Neutrophil (primary cell): ENCODE results near the gene ANKRD1.
"Not testable (repeated sequence)": the region's sequence is repeated elsewhere in the genome, so short reads cannot be mapped to it uniquely, and the experiment has no call there.

Source experiments
- H3K27ac ChIP-seq: fragments of 200-600 bp; sonication (generic); 2 replicates; pipeline ENCODE4 v1.5.1; 2016; ENCODE audit warnings: mild to moderate bottlenecking, moderate library complexity
- H3K27me3 ChIP-seq: fragments of 200-600 bp; sonication (generic); 2 replicates; pipeline ENCODE4 v1.6.0; 2016; ENCODE audit warnings: mild to moderate bottlenecking
- H3K36me3 ChIP-seq: fragments of 200-600 bp; sonication (generic); 2 replicates; pipeline ENCODE4 v1.5.1; 2017
- H3K4me1 ChIP-seq, 2 experiments: fragments of 200-600 bp in 1 of 2; sonication (generic) in 1 of 2; 1 replicate in 1 of 2; 2 replicates in 1 of 2; pipeline versions ENCODE4 v1.5.1 to v1.6.1; 2013 to 2016; ENCODE audit warnings: low read depth in 1 of 2, low read length in 1 of 2, mild to moderate bottlenecking in 1 of 2, moderate library complexity in 1 of 2; ENCODE audit not compliant: control insufficient read depth in 1 of 2, insufficient read depth in 1 of 2
- H3K4me3 ChIP-seq, 2 experiments: fragments of 200-600 bp in 1 of 2; sonication (generic) in 1 of 2; 1 replicate in 1 of 2; 2 replicates in 1 of 2; pipeline ENCODE4 v1.5.1; 2013 to 2016; ENCODE audit warnings: low read depth in 1 of 2, low read length in 1 of 2, mild to moderate bottlenecking in 1 of 2, moderate library complexity in 1 of 2
- H3K9me3 ChIP-seq: fragments of 200-600 bp; sonication (generic); 2 replicates; pipeline ENCODE4 v1.5.1; 2016
- TF ChIP-seq, protein P1 (sequence below): fragments of 200-600 bp; sonication (generic); IDR thresholded peaks from 2 replicates; pipeline ENCODE4 v1.5.1; 2016; ENCODE audit warnings: antibody characterized with exemption

Gene ANKRD1

DNA sequence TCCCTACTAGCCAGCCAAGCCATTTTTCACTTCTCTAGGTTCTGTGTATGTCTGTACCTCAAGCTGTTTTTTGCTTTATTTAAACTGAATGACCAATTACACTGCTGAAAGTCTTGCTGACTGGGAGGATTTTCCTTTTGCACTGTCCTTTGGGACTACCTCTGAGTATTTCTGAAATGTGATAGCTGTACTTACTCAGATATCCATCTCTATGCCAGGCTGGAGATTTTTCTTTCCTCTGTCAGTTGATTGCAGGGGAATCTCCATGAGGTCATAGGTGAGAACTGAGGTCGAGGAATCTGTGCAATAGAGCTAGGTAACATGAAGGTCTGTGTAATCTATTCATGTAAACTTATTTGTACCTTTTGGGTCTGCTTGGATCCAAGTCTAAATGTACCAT, 38.9 kb upstream of the ANKRD1 start:
- Histone ChIP-seq H3K4me1 (no peaks in the 10 kb centered on the region), H3K27me3 (no peaks in the 10 kb centered on the region), H3K9me3 (no peaks in the 10 kb centered on the region), H3K4me3 (no peak overlapping the region), H3K36me3 (no peaks in the 10 kb centered on the region), H3K27ac (no peak overlapping the region)
- TF ChIP-seq, protein P1, sequence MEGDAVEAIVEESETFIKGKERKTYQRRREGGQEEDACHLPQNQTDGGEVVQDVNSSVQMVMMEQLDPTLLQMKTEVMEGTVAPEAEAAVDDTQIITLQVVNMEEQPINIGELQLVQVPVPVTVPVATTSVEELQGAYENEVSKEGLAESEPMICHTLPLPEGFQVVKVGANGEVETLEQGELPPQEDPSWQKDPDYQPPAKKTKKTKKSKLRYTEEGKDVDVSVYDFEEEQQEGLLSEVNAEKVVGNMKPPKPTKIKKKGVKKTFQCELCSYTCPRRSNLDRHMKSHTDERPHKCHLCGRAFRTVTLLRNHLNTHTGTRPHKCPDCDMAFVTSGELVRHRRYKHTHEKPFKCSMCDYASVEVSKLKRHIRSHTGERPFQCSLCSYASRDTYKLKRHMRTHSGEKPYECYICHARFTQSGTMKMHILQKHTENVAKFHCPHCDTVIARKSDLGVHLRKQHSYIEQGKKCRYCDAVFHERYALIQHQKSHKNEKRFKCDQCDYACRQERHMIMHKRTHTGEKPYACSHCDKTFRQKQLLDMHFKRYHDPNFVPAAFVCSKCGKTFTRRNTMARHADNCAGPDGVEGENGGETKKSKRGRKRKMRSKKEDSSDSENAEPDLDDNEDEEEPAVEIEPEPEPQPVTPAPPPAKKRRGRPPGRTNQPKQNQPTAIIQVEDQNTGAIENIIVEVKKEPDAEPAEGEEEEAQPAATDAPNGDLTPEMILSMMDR = no peak

DNA sequence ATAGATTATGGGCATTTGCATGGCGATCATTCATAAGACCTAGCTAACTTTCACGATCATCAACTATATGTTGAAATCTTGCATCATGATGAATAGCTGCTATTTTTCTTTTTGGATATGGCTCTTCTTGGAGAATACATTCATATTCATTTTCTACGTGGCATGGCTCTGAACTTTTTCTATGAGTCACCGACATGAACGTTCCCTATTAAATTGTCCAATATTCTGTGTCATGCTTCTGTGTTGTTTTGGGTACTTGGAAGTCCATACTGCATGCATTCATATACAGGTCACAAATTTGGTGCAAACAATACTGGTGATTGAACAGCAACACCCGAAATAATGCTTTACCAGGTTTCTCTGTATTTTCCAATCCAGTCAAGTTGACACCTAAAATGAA, 37.9 kb upstream of the ANKRD1 start:
- no peak overlapping the region for H3K4me3 ChIP-seq

DNA sequence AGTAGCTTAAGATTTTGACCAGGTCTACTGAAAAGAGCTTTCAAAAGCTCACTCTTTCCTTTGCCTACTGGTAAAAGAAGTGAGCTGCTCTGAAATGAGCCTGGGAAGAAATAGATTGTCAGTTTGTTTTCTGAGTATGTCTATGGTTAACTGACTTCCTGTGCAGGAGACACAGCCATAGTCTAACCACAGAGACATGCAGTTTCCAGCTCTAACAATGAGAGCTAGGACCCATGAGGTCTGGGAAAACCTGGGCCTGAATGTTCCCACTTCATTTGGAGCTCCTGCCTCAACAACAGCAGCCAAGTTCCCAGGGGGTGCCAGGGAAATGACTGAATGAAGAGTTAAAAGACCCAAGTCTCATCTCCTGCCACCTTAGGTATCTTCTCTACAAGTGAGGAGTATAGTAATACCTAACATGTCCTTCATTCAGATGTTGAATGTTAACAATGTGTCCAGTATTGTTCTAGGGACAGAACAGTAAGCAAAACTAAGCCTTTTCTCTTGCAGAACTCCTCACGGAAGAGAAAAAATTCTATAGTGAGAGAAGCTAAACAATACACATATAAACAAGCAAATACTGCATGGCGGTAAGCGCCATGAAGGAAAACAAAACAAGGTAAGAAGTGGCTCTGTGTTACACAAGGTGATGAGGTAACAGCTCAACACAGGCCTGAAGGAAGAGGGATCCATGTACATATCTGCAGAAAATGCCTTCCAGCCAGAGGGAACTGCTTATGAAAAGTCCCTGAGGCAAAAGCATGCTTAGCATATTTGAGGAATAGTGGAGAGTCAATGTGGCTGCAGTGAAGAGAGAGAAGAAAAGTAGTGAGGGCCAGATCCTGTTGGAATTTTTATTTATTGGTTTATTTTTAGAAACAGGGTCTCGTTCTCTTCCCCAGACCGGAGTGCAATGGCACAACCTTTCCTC, 26.4 kb upstream of the ANKRD1 start:
- no peaks in the 10 kb centered on the region for H3K27me3 ChIP-seq
- TF ChIP-seq, protein P1 = no peak
- H3K9me3 ChIP-seq = no peaks in the 10 kb centered on the region
- no peak overlapping the region for H3K4me3 ChIP-seq
- H3K4me1 ChIP-seq = no peaks in the 10 kb centered on the region
- no peaks in the 10 kb centered on the region for H3K36me3 ChIP-seq
- no peak overlapping the region for H3K27ac ChIP-seq

More for the DNA sequence above, 37.9 kb upstream of the ANKRD1 start:
- Histone ChIP-seq H3K27me3 (no peaks in the 10 kb centered on the region), H3K27ac (no peak overlapping the region), H3K9me3 (no peaks in the 10 kb centered on the region), H3K4me1 (no peaks in the 10 kb centered on the region), H3K36me3 (no peaks in the 10 kb centered on the region)
- TF ChIP-seq, protein P1 = no peak

DNA sequence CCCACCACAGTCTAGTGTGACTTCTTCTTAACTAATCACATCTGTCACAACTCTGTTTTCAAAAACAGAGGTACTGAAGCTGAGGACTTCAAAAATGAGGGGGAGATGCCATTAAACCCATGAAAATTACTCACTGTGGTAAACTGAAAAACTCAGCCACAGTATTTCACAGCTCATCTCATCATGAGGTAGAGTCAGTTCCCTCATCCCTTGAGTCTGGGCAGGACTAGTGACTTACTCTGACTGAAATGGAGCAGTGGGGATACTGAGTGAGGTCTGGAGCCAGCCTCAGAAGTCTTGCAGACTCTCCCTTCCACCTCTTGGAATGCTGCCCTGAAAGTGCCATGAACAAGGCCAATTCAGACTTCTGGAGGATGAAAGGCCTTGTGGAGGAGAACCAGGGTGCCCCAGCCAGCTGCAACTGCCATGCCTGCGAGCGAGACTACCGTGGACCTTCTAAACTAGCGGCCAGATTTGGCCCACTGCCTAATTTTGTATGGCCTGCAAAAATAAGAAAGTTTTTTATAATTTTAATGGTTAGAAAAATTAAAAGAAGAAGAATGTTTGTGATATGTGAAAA, 24.7 kb upstream of the ANKRD1 start:
- Histone ChIP-seq H3K4me1 (no peaks in the 10 kb centered on the region), H3K4me3 (no peak overlapping the region), H3K27me3 (no peaks in the 10 kb centered on the region), H3K9me3 (no peaks in the 10 kb centered on the region), H3K27ac (no peak overlapping the region), H3K36me3 (no peaks in the 10 kb centered on the region)
- TF ChIP-seq, protein P1 = no peak

DNA sequence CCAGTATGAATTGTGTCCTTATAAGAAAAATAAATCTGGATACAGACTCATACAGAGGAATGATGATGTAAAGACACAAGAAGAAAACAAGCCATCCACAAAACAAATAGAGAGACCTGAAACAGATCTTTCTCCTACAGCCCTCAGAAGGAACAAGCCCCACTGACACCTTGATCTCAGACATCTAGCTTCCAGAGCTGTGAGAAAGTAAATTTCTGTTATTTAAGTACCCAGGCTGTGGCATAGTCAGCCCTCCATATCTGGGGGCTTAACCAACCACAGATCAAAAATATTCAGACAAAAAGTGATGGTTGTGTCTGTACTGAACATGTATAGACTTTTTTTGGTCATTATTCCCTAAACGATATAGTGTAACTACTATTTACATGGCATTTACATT, 23.9 kb upstream of the ANKRD1 start:
- no peaks in the 10 kb centered on the region for H3K36me3 ChIP-seq
- no peaks in the 10 kb centered on the region for H3K9me3 ChIP-seq
- no peak overlapping the region for H3K4me3 ChIP-seq
- no peaks in the 10 kb centered on the region for H3K27me3 ChIP-seq
- no peaks in the 10 kb centered on the region for H3K4me1 ChIP-seq
- H3K27ac ChIP-seq = no peak overlapping the region
- TF ChIP-seq, protein P1 = no peak

DNA sequence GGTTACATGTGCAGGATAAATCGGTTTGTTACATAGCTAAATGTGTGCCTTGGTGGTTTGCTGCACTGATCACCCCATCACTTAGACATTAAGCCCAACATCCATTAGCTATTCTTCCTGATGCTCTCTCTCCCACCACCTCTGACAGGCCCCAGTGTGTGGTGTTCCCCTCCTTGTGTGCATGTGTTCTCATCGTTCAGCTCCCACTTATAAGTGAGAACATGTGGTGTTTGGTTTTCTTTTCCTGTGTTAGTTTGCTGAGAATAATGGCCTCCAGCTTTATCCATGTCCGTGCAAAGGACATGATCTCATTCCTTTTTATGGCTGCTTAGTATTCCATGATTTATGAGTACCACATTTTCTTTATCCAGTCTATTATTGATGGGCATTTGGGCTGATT, 22.1 kb upstream of the ANKRD1 start:
- H3K4me1 ChIP-seq, H3K4me3 ChIP-seq, H3K9me3 ChIP-seq, H3K27me3 ChIP-seq, H3K27ac ChIP-seq, H3K36me3 ChIP-seq: not testable (repeated sequence)
